ENCODE measurements around the gene DNAH11.

Gene DNAH11

GRCh38 chr7:21945454-21946221 is 402.8 kb downstream of the DNAH11 start, which contains the start of gene CDCA7L:
CDCA7L (minus strand) TSS chr7:21945899; CDS start chr7:21945804, 95 bp downstream.
- DNase-seq (ENCODE audit: insufficient read length, low spot score) (peak; percentile 51), FAIRE-seq (no peak)

GRCh38 chr7:21946222-21946709 is 403.4 kb downstream of the DNAH11 start:
- DNase-seq (ENCODE audit: insufficient read length, low spot score) = no peak
- no peak for FAIRE-seq
- no peak for TF ChIP-seq CTCF (IDR thresholded peaks at IDR 0.05; ENCODE audit: insufficient read depth, missing control alignments)

More at GRCh38 chr7:21945454-21946221, 402.8 kb downstream of the DNAH11 start, which contains the start of gene CDCA7L:
- no peak for TF ChIP-seq CTCF (IDR thresholded peaks at IDR 0.05; ENCODE audit: insufficient read depth, missing control alignments)

GRCh38 chr7:21947056-21947455 is 404.2 kb downstream of the DNAH11 start:
- DNase-seq (ENCODE audit: insufficient read length, low spot score) (no peak), FAIRE-seq (no peak)
- TF ChIP-seq CTCF (IDR thresholded peaks at IDR 0.05; ENCODE audit: insufficient read depth, missing control alignments) = no peak

- no peak for DNase-seq (ENCODE audit: insufficient read length, low spot score)
- no peak for FAIRE-seq
- TF ChIP-seq CTCF (IDR thresholded peaks at IDR 0.05; ENCODE audit: insufficient read depth, missing control alignments) = no peak
Measured at GRCh38 chr7:21947946-21948345, 405.1 kb downstream of the DNAH11 start.

- FAIRE-seq = no peak
- no peak for TF ChIP-seq CTCF (IDR thresholded peaks at IDR 0.05; ENCODE audit: insufficient read depth, missing control alignments)
- DNase-seq (ENCODE audit: insufficient read length, low spot score) = no peak
Measured at GRCh38 chr7:21948364-21948763, 405.5 kb downstream of the DNAH11 start.

- FAIRE-seq (no peak), DNase-seq (ENCODE audit: insufficient read length, low spot score) (no peak)
- TF ChIP-seq CTCF (IDR thresholded peaks at IDR 0.05; ENCODE audit: insufficient read depth, missing control alignments) = no peak
Measured at GRCh38 chr7:21948887-21949540, 406.2 kb downstream of the DNAH11 start.

Data from D721Med (cell line).